ENCODE results near the gene LHX1. TPM values are rescaled to one million over a fixed set of nuclear protein-coding genes. Genes with fewer than 3 reads are reported as not detected.

Gene LHX1
- total and polyA plus RNA-seq, 4 donors = not detected

DNA sequence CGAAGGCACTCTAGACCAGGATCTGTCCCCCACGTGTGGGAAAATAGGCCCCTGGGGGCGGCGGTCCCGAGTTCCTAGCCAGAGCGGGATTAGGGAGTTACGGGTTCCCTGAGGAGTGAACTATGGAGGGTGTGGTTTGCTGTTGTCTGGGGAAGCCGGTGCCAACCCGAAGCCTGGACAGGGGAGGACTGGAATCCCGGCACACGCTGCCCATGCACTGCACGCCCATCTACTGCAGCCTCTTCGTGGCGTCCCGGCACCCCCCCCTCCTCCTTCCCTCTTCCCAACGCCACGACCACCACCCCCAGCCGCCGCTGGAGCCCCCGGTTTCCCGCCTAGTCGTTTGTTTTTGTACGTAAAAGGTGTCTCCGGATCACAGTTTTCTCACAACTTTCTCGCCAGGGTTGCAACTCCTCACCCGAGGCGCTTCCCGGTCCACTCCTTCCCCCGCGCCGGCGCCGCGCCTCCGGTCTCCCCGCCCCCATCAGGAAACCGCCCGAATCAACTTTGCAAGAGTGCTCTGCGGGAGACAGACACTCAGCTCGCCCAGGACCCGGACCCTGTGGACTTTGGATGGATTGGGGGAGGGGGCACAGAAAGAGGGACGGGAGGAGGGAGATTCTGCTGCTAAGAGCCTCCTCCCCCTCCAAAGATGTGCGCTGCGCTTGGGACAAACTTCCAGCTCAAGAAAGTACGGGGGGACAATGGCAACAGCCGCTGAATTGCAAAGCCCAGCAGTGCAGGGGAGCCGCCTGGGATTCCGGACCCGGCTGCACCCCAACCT lies 1.4 kb upstream of the LHX1 start:
- Histone ChIP-seq H3K4me1 (ENCODE audit: control insufficient read depth in 1 of 2, insufficient read depth in 2 of 2, low read length in 2 of 2) (no peaks in the 10 kb centered on the region), H3K36me3 (ENCODE audit: control insufficient read depth in 1 of 2, insufficient read depth in 2 of 2, low read length in 1 of 2) (no peaks in the 10 kb centered on the region), H3K27me3 (ENCODE audit: control insufficient read depth in 1 of 2, insufficient read depth in 2 of 2, low read length in 1 of 2) (peaks cover 0 to 2% of the 10 kb centered on the region in 2 donors)

DNA sequence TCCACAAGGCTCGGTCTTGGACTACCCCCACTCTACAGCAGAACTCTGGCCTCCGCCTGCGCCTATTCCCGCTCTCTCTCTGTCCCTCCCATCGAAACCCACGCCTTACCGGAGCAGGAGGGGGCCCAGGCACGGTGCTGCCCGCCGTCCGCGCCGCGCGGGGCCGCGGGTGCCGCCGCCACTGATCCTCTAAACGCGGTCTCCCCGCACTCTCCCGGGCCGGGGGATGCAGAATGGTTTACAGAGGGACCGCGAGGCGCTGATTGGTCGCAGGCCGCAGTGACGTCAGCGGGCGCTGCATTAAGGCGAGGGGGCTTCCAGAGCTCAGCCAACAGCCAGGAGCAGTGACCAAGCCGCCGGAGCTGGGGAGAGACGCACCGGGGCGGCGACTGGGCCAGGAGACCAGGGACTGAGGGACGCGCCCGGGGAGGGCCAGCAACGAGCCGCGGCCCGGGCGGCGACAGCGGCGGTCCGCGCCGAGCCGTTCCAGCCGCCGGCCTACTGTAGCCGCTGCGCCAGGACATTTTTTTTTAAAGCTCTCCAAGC lies 747 bp upstream of the LHX1 start:
- ATAC-seq (ENCODE audit: low FRiP score) = no peak
- intact Hi-C loops (cut with DNase I) = no loop called here
- 0 to 2% methylated on average over 46 to 58 of the region's 58 CpGs for WGBS, 2 donors

More for the DNA sequence above, 1.4 kb upstream of the LHX1 start:
- H3K9me3 ChIP-seq (ENCODE audit: control insufficient read depth, low read length) = no peaks in the 10 kb centered on the region
- ATAC-seq (ENCODE audit: low FRiP score) (no peak), DNase-seq (peak in 1 of 2 donors; percentile 78)
- no peak overlapping the region for H3K4me3 ChIP-seq (ENCODE audit: low read length in 2 of 2)
- intact Hi-C loops (cut with DNase I) = no loop called here
- H3K27ac ChIP-seq (ENCODE audit: low read depth in 1 of 2, low read length in 2 of 2) = no peak overlapping the region
- 3% methylated on average over 48 to 49 of the region's 49 CpGs for WGBS, 2 donors

DNA sequence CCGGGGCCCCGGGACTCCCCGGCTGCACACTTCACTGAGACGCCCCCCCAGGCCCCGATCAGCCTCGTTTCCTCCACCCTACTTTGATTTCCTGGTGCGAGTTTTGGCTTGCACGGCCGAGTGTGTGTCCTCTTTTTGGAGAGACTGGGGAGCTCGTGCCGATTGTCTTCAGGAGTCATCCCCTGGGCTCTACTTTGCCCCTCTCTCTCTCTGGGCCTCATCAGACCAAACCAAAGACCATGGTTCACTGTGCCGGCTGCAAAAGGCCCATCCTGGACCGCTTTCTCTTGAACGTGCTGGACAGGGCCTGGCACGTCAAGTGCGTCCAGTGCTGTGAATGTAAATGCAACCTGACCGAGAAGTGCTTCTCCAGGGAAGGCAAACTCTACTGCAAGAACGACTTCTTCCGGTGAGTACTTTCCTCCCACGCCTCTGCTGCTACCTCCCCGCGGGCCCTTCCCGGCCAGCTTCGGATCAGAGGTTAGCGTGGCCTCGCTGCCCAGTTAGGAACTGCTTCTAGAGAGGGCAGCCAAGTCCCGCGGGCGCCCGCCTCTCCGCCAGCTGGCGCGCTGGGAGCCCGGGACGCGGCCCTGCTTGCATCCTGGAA lies 787 bp downstream of the LHX1 start:
- DNase-seq (no peak), ATAC-seq (ENCODE audit: low FRiP score) (no peak)
- intact Hi-C loops (cut with DNase I) = no loop called here
- no peak overlapping the region for H3K27ac ChIP-seq (ENCODE audit: low read depth in 1 of 2, low read length in 2 of 2)
- H3K4me3 ChIP-seq (ENCODE audit: low read length in 2 of 2) = no peak overlapping the region
- H3K4me1 ChIP-seq (ENCODE audit: control insufficient read depth in 1 of 2, insufficient read depth in 2 of 2, low read length in 2 of 2) = no peaks in the 10 kb centered on the region
- no peaks in the 10 kb centered on the region for H3K27me3 ChIP-seq (ENCODE audit: control insufficient read depth in 1 of 2, insufficient read depth in 2 of 2, low read length in 1 of 2)
- no peaks in the 10 kb centered on the region for H3K9me3 ChIP-seq (ENCODE audit: control insufficient read depth, low read length)
- WGBS, 2 donors = 3% methylated on average over 36 of the region's 36 CpGs
- no peaks in the 10 kb centered on the region for H3K36me3 ChIP-seq (ENCODE audit: control insufficient read depth in 1 of 2, insufficient read depth in 2 of 2, low read length in 1 of 2)

More for the DNA sequence above, 747 bp upstream of the LHX1 start:
- no peak for DNase-seq
- Histone ChIP-seq H3K9me3 (ENCODE audit: control insufficient read depth, low read length) (no peaks in the 10 kb centered on the region), H3K4me1 (ENCODE audit: control insufficient read depth in 1 of 2, insufficient read depth in 2 of 2, low read length in 2 of 2) (no peaks in the 10 kb centered on the region), H3K27ac (ENCODE audit: low read depth in 1 of 2, low read length in 2 of 2) (no peak overlapping the region), H3K27me3 (ENCODE audit: control insufficient read depth in 1 of 2, insufficient read depth in 2 of 2, low read length in 1 of 2) (peaks cover 0 to 2% of the 10 kb centered on the region in 2 donors), H3K36me3 (ENCODE audit: control insufficient read depth in 1 of 2, insufficient read depth in 2 of 2, low read length in 1 of 2) (no peaks in the 10 kb centered on the region), H3K4me3 (ENCODE audit: low read length in 2 of 2) (no peak overlapping the region)

DNA sequence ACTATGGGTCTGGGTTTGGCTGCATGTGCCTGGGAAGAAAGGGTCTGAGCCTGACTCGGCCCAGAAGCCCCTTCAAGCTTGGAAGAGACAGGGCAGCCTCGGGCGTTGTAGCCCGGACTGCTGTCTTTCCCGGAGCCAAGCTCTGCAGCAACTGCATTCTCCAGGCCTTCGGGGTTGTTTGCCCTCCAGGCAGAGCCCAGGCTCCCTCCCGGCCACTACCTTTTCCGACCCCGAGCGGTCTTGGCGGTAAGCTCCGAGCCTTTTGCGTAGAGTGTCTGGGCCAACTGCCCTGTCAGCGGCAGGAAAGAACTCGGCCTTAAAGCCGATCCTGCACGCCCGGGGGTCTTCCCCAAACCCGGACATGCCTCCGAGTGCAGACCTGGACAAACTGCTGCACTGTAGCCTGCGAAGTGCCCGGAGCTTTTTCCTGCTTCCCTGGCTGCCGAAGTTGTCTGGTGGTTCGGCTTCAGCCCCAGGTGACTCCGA lies 1.3 kb downstream of the LHX1 start:
- Histone ChIP-seq H3K27ac (ENCODE audit: low read depth in 1 of 2, low read length in 2 of 2) (no peak overlapping the region), H3K4me1 (ENCODE audit: control insufficient read depth in 1 of 2, insufficient read depth in 2 of 2, low read length in 2 of 2) (no peaks in the 10 kb centered on the region), H3K27me3 (ENCODE audit: control insufficient read depth in 1 of 2, insufficient read depth in 2 of 2, low read length in 1 of 2) (no peaks in the 10 kb centered on the region), H3K9me3 (ENCODE audit: control insufficient read depth, low read length) (no peaks in the 10 kb centered on the region), H3K4me3 (ENCODE audit: low read length in 2 of 2) (no peak overlapping the region), H3K36me3 (ENCODE audit: control insufficient read depth in 1 of 2, insufficient read depth in 2 of 2, low read length in 1 of 2) (no peaks in the 10 kb centered on the region)
- intact Hi-C loops (cut with DNase I) = no loop called here
- no peak for DNase-seq
- ATAC-seq (ENCODE audit: low FRiP score) = no peak
- 4 to 5% methylated on average over 25 of the region's 25 CpGs for WGBS, 2 donors

DNA sequence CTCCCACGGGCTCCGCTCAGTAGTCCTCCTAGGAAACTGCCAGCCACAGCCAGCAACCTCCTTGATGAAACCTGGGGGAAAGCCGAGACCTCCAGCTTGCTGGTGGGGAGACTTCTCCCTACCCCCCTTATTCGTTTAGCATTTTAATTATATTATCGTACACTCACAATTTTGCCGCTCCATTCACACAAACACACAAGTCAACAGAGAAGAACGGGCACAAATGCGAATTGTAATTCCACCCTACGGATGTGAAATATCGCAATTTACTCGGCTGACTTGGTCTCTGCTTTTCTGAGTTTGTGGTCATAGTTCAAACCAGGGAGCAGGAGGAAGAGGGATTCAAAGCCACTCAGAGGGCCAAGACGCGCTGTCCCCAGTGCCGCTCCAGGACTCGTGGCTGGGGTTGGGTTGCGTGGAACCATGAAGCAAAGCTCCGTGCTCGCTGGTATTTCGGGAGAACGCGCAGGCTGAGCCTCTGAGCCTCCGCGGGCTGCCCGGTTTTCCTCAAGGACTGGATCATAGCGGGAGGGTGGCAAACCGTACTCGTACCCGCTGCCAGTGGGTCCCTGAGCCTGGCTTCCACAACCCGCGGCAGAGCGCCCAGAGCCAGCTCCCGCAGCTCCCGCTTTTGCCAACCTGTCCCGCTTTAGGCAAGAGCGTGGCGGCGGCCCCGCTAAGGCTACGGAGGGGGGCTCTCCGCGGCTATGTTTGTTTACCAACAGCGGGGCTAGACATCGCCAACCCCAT lies 2.0 kb downstream of the LHX1 start:
- 7 to 9% methylated on average over 43 of the region's 43 CpGs for WGBS, 2 donors
- H3K36me3 ChIP-seq (ENCODE audit: control insufficient read depth in 1 of 2, insufficient read depth in 2 of 2, low read length in 1 of 2) = no peaks in the 10 kb centered on the region
- H3K27ac ChIP-seq (ENCODE audit: low read depth in 1 of 2, low read length in 2 of 2) = no peak overlapping the region
- H3K9me3 ChIP-seq (ENCODE audit: control insufficient read depth, low read length) = no peaks in the 10 kb centered on the region
- peak in 1 of 2 donors; percentile 68 for DNase-seq
- H3K4me3 ChIP-seq (ENCODE audit: low read length in 2 of 2) = no peak overlapping the region
- no peaks in the 10 kb centered on the region for H3K4me1 ChIP-seq (ENCODE audit: control insufficient read depth in 1 of 2, insufficient read depth in 2 of 2, low read length in 2 of 2)
- intact Hi-C loops (cut with DNase I) = no loop called here
- H3K27me3 ChIP-seq (ENCODE audit: control insufficient read depth in 1 of 2, insufficient read depth in 2 of 2, low read length in 1 of 2) = no peaks in the 10 kb centered on the region
- ATAC-seq (ENCODE audit: low FRiP score) = no peak

DNA sequence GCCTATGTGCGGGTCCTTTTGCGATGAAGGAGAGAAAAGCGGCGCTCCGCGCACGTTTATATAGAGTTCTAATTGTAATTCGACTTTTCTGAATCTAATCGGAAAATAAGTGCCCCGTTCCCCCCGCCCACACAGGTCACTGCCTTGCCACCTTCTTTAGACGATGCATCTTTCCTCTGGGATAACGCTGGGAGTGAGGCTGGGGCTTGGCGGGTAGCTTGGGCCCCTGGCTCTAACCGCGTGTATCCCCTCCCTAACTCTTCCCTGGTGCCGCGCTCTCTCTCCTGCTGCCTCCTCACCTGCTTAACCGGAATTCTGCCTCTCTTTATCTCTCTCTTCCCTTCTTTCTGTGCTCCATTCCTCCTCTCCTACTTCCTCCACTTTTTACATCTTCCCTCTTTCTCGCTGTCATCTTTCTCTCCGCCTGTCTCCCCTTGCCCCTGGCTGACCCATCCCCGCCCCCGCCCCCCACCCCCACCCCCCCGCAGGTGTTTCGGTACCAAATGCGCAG lies 2.6 kb downstream of the LHX1 start:
- ATAC-seq (ENCODE audit: low FRiP score) = no peak
- Histone ChIP-seq H3K27me3 (ENCODE audit: control insufficient read depth in 1 of 2, insufficient read depth in 2 of 2, low read length in 1 of 2) (no peaks in the 10 kb centered on the region), H3K27ac (ENCODE audit: low read depth in 1 of 2, low read length in 2 of 2) (no peak overlapping the region), H3K9me3 (ENCODE audit: control insufficient read depth, low read length) (no peaks in the 10 kb centered on the region), H3K4me1 (ENCODE audit: control insufficient read depth in 1 of 2, insufficient read depth in 2 of 2, low read length in 2 of 2) (no peaks in the 10 kb centered on the region), H3K4me3 (ENCODE audit: low read length in 2 of 2) (no peak overlapping the region), H3K36me3 (ENCODE audit: control insufficient read depth in 1 of 2, insufficient read depth in 2 of 2, low read length in 1 of 2) (no peaks in the 10 kb centered on the region)
- no peak for DNase-seq
- intact Hi-C loops (cut with DNase I) = loop anchor here in 1 of 2 donors (10.0 kb wide), 1 partner anchor 455 kb away; the partner anchor contains the start of gene ZNHIT3
- WGBS, 2 donors = 4 to 6% methylated on average over 24 to 26 of the region's 26 CpGs

DNA sequence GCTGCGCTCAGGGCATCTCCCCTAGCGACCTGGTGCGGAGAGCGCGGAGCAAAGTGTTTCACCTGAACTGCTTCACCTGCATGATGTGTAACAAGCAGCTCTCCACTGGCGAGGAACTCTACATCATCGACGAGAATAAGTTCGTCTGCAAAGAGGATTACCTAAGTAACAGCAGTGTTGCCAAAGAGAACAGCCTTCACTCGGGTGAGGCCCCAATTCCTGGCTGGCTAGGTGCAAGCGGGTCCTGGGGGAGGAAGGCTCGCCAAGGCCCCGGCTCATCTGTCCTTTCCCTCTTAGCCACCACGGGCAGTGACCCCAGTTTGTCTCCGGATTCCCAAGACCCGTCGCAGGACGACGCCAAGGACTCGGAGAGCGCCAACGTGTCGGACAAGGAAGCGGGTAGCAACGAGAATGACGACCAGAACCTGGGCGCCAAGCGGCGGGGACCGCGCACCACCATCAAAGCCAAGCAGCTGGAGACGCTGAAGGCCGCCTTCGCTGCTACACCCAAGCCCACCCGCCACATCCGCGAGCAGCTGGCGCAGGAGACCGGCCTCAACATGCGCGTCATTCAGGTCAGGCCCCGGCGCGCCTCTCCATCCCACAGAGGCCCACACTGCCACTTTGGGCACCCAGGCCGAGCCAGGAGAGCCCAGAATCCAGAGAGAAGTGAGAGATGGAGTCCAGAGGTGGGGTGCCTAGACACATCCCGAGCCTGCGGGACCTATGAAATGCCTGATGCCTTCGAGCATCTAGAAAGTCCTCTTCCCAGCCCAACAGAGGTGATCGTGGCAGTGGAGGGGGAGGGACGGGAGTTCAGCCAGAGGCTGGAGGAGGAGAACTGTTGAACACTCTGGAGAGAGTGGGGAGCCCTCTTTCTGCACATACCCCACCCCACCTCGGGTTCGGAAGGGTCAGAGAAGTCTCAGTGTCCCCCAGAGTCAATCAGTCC lies 3.3 kb downstream of the LHX1 start:
- H3K4me1 ChIP-seq (ENCODE audit: control insufficient read depth in 1 of 2, insufficient read depth in 2 of 2, low read length in 2 of 2) = no peaks in the 10 kb centered on the region
- H3K27ac ChIP-seq (ENCODE audit: low read depth in 1 of 2, low read length in 2 of 2) = no peak overlapping the region
- H3K9me3 ChIP-seq (ENCODE audit: control insufficient read depth, low read length) = no peaks in the 10 kb centered on the region
- 6 to 7% methylated on average over 52 of the region's 52 CpGs for WGBS, 2 donors
- no peaks in the 10 kb centered on the region for H3K36me3 ChIP-seq (ENCODE audit: control insufficient read depth in 1 of 2, insufficient read depth in 2 of 2, low read length in 1 of 2)
- ATAC-seq (ENCODE audit: low FRiP score) (no peak), DNase-seq (no peak)
- H3K4me3 ChIP-seq (ENCODE audit: low read length in 2 of 2) = no peak overlapping the region
- intact Hi-C loops (cut with DNase I) = loop anchor here in 1 of 2 donors (10.0 kb wide), 1 partner anchor 456 kb away; the partner anchor contains the start of gene ZNHIT3
- no peaks in the 10 kb centered on the region for H3K27me3 ChIP-seq (ENCODE audit: control insufficient read depth in 1 of 2, insufficient read depth in 2 of 2, low read length in 1 of 2)
